Peyer's patch (tissue), 4 donors: ENCODE data around the gene STAT2.
"Not testable (repeated sequence)": the region's sequence is repeated elsewhere in the genome, so short reads cannot be mapped to it uniquely, and the experiment has no call there.

ENCODE experiments used
- CTCF ChIP-seq, 6 experiments: fragments of 450-650 bp in 4 of 6; fragments of 200-600 bp in 2 of 6; sonication (generic) in 1 of 6; IDR thresholded peaks; one replicate each; pipeline ENCODE4 v1.5.1; 2017 to 2019; ENCODE audit warnings: antibody characterized with exemption in 6 of 6, mild to moderate bottlenecking in 3 of 6, moderate library complexity in 1 of 6
- POLR2A ChIP-seq, 2 donors: fragments of 450-650 bp; IDR thresholded peaks; one replicate each; pipeline ENCODE4 v1.5.1; 2017; ENCODE audit warnings: antibody characterized with exemption in 2 of 2, mild to moderate bottlenecking in 2 of 2, moderate library complexity in 2 of 2

- not testable (repeated sequence) for TF ChIP-seq CTCF, POLR2A (IDR thresholded peaks at IDR 0.05)
Measured at GRCh38 chr12:56347255-56347654, 12.7 kb downstream of the STAT2 start.
